CD14-positive monocyte (primary cell): ENCODE results near the gene GC. TPM values are rescaled to one million over a fixed set of nuclear protein-coding genes. Genes with fewer than 3 reads are reported as not detected.

Source experiments
- DNase-seq, 3 donors: peaks; one replicate each; pipeline ENCODE4 v3.0.0-alpha.2; 2011 to 2022
- H2AFZ ChIP-seq: 2 replicates; pipeline ENCODE4 v1.6.0; 2012; ENCODE audit warnings: mild to moderate bottlenecking, low read depth, low read length, inconsistent platforms; ENCODE audit not compliant: insufficient read depth, poor library complexity, severe bottlenecking
- H3K27ac ChIP-seq, 2 donors: 1 replicate in 1 of 2; 2 replicates in 1 of 2; pipeline ENCODE4 v1.5.1; 2012 to 2013; ENCODE audit warnings: low read length in 2 of 2, control low read depth in 1 of 2, inconsistent platforms in 1 of 2, low read depth in 1 of 2, mild to moderate bottlenecking in 1 of 2
- H3K27me3 ChIP-seq, 2 donors: one replicate each; pipeline versions ENCODE4 v1.6.0 to v1.6.1; 2011 to 2013; ENCODE audit warnings: low read length in 2 of 2; ENCODE audit not compliant: control insufficient read depth in 2 of 2, insufficient read depth in 2 of 2
- H3K36me3 ChIP-seq, 2 donors: replicated peaks in 1 of 2; 1 replicate in 1 of 2; 2 replicates in 1 of 2; pipeline versions ENCODE4 v1.5.1 to v1.6.1; 2012 to 2013; ENCODE audit warnings: low read length in 2 of 2, control low read depth in 1 of 2, inconsistent platforms in 1 of 2, mild to moderate bottlenecking in 1 of 2; ENCODE audit not compliant: insufficient read depth in 2 of 2, control insufficient read depth in 1 of 2
- H3K4me1 ChIP-seq, 2 donors: 1 replicate in 1 of 2; 2 replicates in 1 of 2; pipeline versions ENCODE4 v1.5.1 to v1.6.1; 2012 to 2013; ENCODE audit warnings: low read length in 2 of 2, control low read depth in 1 of 2, inconsistent platforms in 1 of 2, mild to moderate bottlenecking in 1 of 2, moderate library complexity in 1 of 2; ENCODE audit not compliant: insufficient read depth in 2 of 2, control insufficient read depth in 1 of 2
- H3K4me2 ChIP-seq: replicated peaks from 2 replicates; pipeline ENCODE3; 2012; ENCODE audit warnings: low read length, moderate library complexity, mild to moderate bottlenecking; ENCODE audit not compliant: poor library complexity, severe bottlenecking; ENCODE audit errors: extremely low read depth
- H3K4me3 ChIP-seq, 3 experiments: fragments of 200-600 bp in 1 of 3; sonication (generic) in 1 of 3; replicated peaks in 1 of 3; 1 replicate in 2 of 3; 2 replicates in 1 of 3; pipeline ENCODE4 v1.5.1; 2011 to 2013; ENCODE audit warnings: low read length in 3 of 3, mild to moderate bottlenecking in 3 of 3, control low read depth in 2 of 3, low read depth in 2 of 3, inconsistent platforms in 1 of 3, moderate library complexity in 1 of 3
- H3K79me2 ChIP-seq: 2 replicates; pipeline ENCODE4 v1.6.0; 2012; ENCODE audit warnings: mild to moderate bottlenecking, control low read depth, inconsistent platforms, low read length, moderate library complexity; ENCODE audit not compliant: insufficient read depth
- H3K9ac ChIP-seq: 2 replicates; pipeline ENCODE4 v1.6.0; 2017; ENCODE audit warnings: low read length, mild to moderate bottlenecking; ENCODE audit not compliant: insufficient read depth, poor library complexity, severe bottlenecking
- H3K9me3 ChIP-seq, 2 donors: replicated peaks in 1 of 2; 1 replicate in 1 of 2; 2 replicates in 1 of 2; pipeline versions ENCODE4 v1.5.1 to v1.6.1; 2012 to 2013; ENCODE audit warnings: low read length in 2 of 2, control low read depth in 1 of 2; ENCODE audit not compliant: control insufficient read depth in 1 of 2, insufficient read depth in 1 of 2
- H4K20me1 ChIP-seq: 2 replicates; pipeline ENCODE4 v1.6.0; 2012; ENCODE audit warnings: mild to moderate bottlenecking, low read length, control low read depth, moderate library complexity; ENCODE audit not compliant: insufficient read depth
- H3K27ac Mint-ChIP-seq, 7 donors: one replicate each; pipeline ENCODE4 v1.8.0; 2020; ENCODE audit warnings: mild to moderate bottlenecking in 7 of 7, mixed read lengths in 7 of 7, moderate library complexity in 6 of 7, inconsistent platforms in 2 of 7
- H3K27me3 Mint-ChIP-seq, 3 donors: one replicate each; pipeline ENCODE4 v1.8.0; 2021 to 2022; ENCODE audit warnings: low read depth in 3 of 3, mild to moderate bottlenecking in 3 of 3, mixed read lengths in 3 of 3, moderate library complexity in 3 of 3, inconsistent platforms in 1 of 3
- H3K36me3 Mint-ChIP-seq, 2 donors: one replicate each; pipeline ENCODE4 v1.8.0; 2020; ENCODE audit warnings: mixed read lengths in 2 of 2, inconsistent platforms in 1 of 2, mild to moderate bottlenecking in 1 of 2
- H3K4me1 Mint-ChIP-seq: one replicate; pipeline ENCODE4 v1.8.0; 2020; ENCODE audit warnings: mild to moderate bottlenecking, mixed read lengths
- H3K4me3 Mint-ChIP-seq, 2 donors: one replicate each; pipeline ENCODE4 v1.8.0; 2020; ENCODE audit warnings: mild to moderate bottlenecking in 2 of 2, mixed read lengths in 2 of 2, moderate library complexity in 1 of 2
- H3K9me3 Mint-ChIP-seq, 7 donors: one replicate each; pipeline ENCODE4 v1.8.0; 2020 to 2022; ENCODE audit warnings: mixed read lengths in 7 of 7, mild to moderate bottlenecking in 6 of 7, moderate library complexity in 6 of 7, inconsistent platforms in 2 of 7
- whole genome bisulfite sequencing: methylation state at CpG from one replicate; pipeline ENCODE4 v1.1.5; 2013; ENCODE audit warnings: missing lambda C conversion rate; ENCODE audit not compliant: insufficient coverage; 5-methylcytosine and 5-hydroxymethylcytosine counted together
- intact Hi-C, 2 donors: fragments of 100-400 bp; cut with micrococcal nuclease; formaldehyde crosslinking; loops; one replicate each; pipeline versions ENCODE4 v1.15.0 to v1.15.1; 2023
- polyA plus RNA-seq, 3 donors: library from polyadenylated mRNA; depleted of rRNA in 1 of 3; unstranded in 2 of 3; stranded (reverse) in 1 of 3; fragments of 300-500 nt in 2 of 3; fragments of >200 nt in 1 of 3; fragmentation: Illumina TruSeq in 2 of 3; gene quantifications; 1 replicate in 2 of 3; 2 replicates in 1 of 3; pipeline ENCODE4 v1.2.3, GENCODE V29; 2012 to 2021
- TF ChIP-seq, protein P1 (sequence below): fragments of 200-600 bp; IDR thresholded peaks from one replicate; pipeline ENCODE4 v1.8.0; 2022; ENCODE audit warnings: antibody characterized with exemption, mild to moderate bottlenecking

The GC gene
- polyA plus RNA-seq, 3 donors = not detected

DNA sequence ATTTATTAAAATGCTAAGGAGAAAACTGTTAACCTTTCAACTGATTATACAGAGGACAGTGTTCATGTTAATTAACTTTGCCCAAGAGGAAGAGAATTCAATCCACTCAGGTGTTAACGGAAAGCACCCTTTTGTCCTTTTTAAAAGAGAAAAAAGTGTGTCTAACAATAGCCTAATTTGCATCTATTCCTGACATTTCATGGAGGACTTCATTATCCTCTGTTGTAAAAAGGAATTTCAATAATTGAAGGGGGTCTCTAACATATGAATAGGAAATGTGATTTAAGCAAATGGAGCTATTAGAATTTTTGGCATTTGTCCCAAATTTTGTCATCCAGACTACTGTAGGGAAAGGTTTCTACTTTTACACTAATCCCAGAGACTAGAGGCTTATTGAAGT is 44.6 kb upstream of the GC start:
- H3K4me2 ChIP-seq = no peak overlapping the region
- no peak overlapping the region for H3K9ac ChIP-seq
- no peaks in the 10 kb centered on the region for H3K36me3 ChIP-seq
- H3K79me2 ChIP-seq = no peaks in the 10 kb centered on the region
- Mint-ChIP-seq H3K27me3 (no peaks in the 10 kb centered on the region), H3K27ac (no peak overlapping the region), H3K9me3 (peaks cover 0 to 7% (median 2%) of the 10 kb centered on the region in 7 donors), H3K4me3 (no peak overlapping the region), H3K36me3 (no peaks in the 10 kb centered on the region), H3K4me1 (no peaks in the 10 kb centered on the region)
- no peaks in the 10 kb centered on the region for H3K9me3 ChIP-seq
- no peak overlapping the region for H3K27ac ChIP-seq
- H3K4me3 ChIP-seq = no peak overlapping the region
- no peak for DNase-seq
- intact Hi-C loops = no loop called here
- TF ChIP-seq, protein P1, sequence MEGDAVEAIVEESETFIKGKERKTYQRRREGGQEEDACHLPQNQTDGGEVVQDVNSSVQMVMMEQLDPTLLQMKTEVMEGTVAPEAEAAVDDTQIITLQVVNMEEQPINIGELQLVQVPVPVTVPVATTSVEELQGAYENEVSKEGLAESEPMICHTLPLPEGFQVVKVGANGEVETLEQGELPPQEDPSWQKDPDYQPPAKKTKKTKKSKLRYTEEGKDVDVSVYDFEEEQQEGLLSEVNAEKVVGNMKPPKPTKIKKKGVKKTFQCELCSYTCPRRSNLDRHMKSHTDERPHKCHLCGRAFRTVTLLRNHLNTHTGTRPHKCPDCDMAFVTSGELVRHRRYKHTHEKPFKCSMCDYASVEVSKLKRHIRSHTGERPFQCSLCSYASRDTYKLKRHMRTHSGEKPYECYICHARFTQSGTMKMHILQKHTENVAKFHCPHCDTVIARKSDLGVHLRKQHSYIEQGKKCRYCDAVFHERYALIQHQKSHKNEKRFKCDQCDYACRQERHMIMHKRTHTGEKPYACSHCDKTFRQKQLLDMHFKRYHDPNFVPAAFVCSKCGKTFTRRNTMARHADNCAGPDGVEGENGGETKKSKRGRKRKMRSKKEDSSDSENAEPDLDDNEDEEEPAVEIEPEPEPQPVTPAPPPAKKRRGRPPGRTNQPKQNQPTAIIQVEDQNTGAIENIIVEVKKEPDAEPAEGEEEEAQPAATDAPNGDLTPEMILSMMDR = no peak
- H3K27me3 ChIP-seq = no peaks in the 10 kb centered on the region
- H2AFZ ChIP-seq = no peak overlapping the region
- H3K4me1 ChIP-seq = no peaks in the 10 kb centered on the region
- H4K20me1 ChIP-seq = no peaks in the 10 kb centered on the region
- no CpG with 5 or more reads among the region's 1 CpG for WGBS

DNA sequence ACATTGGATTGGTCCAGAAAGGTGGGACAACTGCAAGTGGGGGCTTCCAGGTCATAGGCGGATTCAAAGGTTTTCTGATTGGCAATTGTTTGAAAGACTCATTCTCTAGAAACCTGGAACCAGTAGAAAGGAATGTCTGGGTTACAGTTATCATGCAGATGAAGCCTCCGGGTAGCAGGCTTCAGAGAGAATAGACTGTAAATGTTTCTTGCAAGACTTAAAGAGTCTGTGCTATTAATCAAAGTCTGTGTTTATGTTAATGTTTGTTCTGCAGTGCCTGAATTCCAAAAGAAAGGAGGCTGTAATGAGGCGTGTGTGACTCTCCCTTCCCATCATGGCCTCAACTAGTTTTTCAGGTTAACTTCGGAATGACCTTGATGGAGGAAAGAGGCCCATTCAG is 43.9 kb upstream of the GC start:
- Mint-ChIP-seq H3K36me3 (no peaks in the 10 kb centered on the region), H3K4me1 (no peaks in the 10 kb centered on the region), H3K9me3 (peaks cover 0 to 6% (median 2%) of the 10 kb centered on the region in 7 donors), H3K27ac (no peak overlapping the region), H3K27me3 (no peaks in the 10 kb centered on the region), H3K4me3 (no peak overlapping the region)
- H2AFZ ChIP-seq = no peak overlapping the region
- no peaks in the 10 kb centered on the region for H3K36me3 ChIP-seq
- no peaks in the 10 kb centered on the region for H3K9me3 ChIP-seq
- H3K9ac ChIP-seq = no peak overlapping the region
- no peak for DNase-seq
- WGBS = 67% methylated on average over 2 of the region's 4 CpGs
- H3K79me2 ChIP-seq = no peaks in the 10 kb centered on the region
- no peaks in the 10 kb centered on the region for H3K4me1 ChIP-seq
- no peak overlapping the region for H3K4me3 ChIP-seq
- TF ChIP-seq, protein P1 = no peak
- H3K4me2 ChIP-seq = no peak overlapping the region
- H4K20me1 ChIP-seq = no peaks in the 10 kb centered on the region
- intact Hi-C loops = no loop called here
- no peaks in the 10 kb centered on the region for H3K27me3 ChIP-seq
- no peak overlapping the region for H3K27ac ChIP-seq
